OCI-LY7 (cell line): ENCODE measurements around the gene ANKLE2. TPM values are rescaled to one million over a fixed set of nuclear protein-coding genes. Genes with fewer than 3 reads are reported as not detected.

Source experiments
- BruUV-seq: library from RNA; stranded (reverse); fragments of 400-500 nt; replicated peaks from 2 replicates; lab custom pipeline; 2021; lab: Mats Ljungman, UMichigan
- CTCF ChIA-PET: fragments of 300-600 bp; sonication (Branson Sonifier 250); formaldehyde crosslinking; loops from one replicate; lab custom pipeline; 2022; ENCODE audit warnings: antibody characterized with exemption; ENCODE audit not compliant: unreplicated experiment; lab: Charles Lee
- POLR2A ChIA-PET: fragments of 300-600 bp; sonication (Branson Sonifier 250); formaldehyde crosslinking; loops from one replicate; lab custom pipeline; 2022; ENCODE audit warnings: antibody characterized with exemption; lab: Charles Lee
- DNase-seq: peaks from one replicate; pipeline ENCODE4 v3.0.0-alpha.2; 2015; ENCODE audit warnings: low spot score
- H2AFZ ChIP-seq: fragments of 200-600 bp; sonication (generic), shearing (Covaris generic); 2 replicates; pipeline ENCODE4 v1.6.1; 2014; ENCODE audit warnings: mild to moderate bottlenecking, antibody characterized with exemption, low read length, moderate library complexity
- H3K27ac ChIP-seq: fragments of 200-600 bp; sonication (generic); 2 replicates; pipeline ENCODE4 v1.5.1; 2014; ENCODE audit warnings: mixed run types, low read depth, mild to moderate bottlenecking, moderate library complexity, low read length, inconsistent platforms; ENCODE audit not compliant: poor library complexity, severe bottlenecking
- H3K36me3 ChIP-seq: fragments of 200-600 bp; sonication (generic); 2 replicates; pipeline ENCODE4 v1.6.1; 2014; ENCODE audit warnings: mild to moderate bottlenecking, antibody characterized with exemption, low read length, moderate library complexity, mixed read lengths; ENCODE audit not compliant: insufficient read depth
- H3K4me1 ChIP-seq: fragments of 200-600 bp; sonication (generic); 2 replicates; pipeline ENCODE4 v1.5.1; 2014; ENCODE audit warnings: mild to moderate bottlenecking, low read length; ENCODE audit not compliant: insufficient read depth, poor library complexity, severe bottlenecking
- H3K4me2 ChIP-seq: fragments of 200-600 bp; sonication (generic); 2 replicates; pipeline ENCODE4 v1.6.1; 2014; ENCODE audit warnings: mild to moderate bottlenecking, low read length
- H3K4me3 ChIP-seq: fragments of 200-600 bp; sonication (generic); 2 replicates; pipeline ENCODE4 v1.5.1; 2014; ENCODE audit warnings: mild to moderate bottlenecking, low read depth, low read length; ENCODE audit not compliant: poor library complexity, severe bottlenecking
- H3K79me2 ChIP-seq: fragments of 200-600 bp; sonication (generic); 2 replicates; pipeline ENCODE4 v1.6.1; 2016; ENCODE audit warnings: low read depth, mild to moderate bottlenecking, low read length, moderate library complexity, mixed read lengths; ENCODE audit not compliant: insufficient read depth
- H3K9me2 ChIP-seq: fragments of 200-600 bp; sonication (generic); 2 replicates; pipeline ENCODE4 v1.6.1; 2016; ENCODE audit warnings: mild to moderate bottlenecking, low read length, mixed read lengths; ENCODE audit not compliant: insufficient read depth
- H3K9me3 ChIP-seq: fragments of 200-600 bp; sonication (generic); 2 replicates; pipeline ENCODE4 v1.6.1; 2014; ENCODE audit warnings: mild to moderate bottlenecking, mixed run types, low read length, mixed read lengths
- H4K20me1 ChIP-seq: fragments of 200-600 bp; sonication (generic); 2 replicates; pipeline ENCODE4 v1.6.1; 2014; ENCODE audit warnings: mild to moderate bottlenecking, antibody characterized with exemption, low read length, moderate library complexity, mixed read lengths; ENCODE audit not compliant: insufficient read depth
- EZH2phosphoT487 ChIP-seq: fragments of 200-600 bp; sonication (generic); IDR thresholded peaks from 2 replicates; pipeline ENCODE4 v1.6.1; 2018; ENCODE audit warnings: low read depth, borderline replicate concordance, mild to moderate bottlenecking, mixed run types, antibody characterized with exemption, low read length, moderate library complexity, mixed read lengths
- intact Hi-C: fragments of 100-400 bp; cut with micrococcal nuclease; formaldehyde crosslinking; loops from one replicate; pipeline ENCODE4 v1.10.0; 2022; ENCODE audit not compliant: unreplicated experiment
- total RNA-seq, 2 experiments: library from RNA; depleted of rRNA in 1 of 2; stranded (reverse); fragments of >200 nt in 1 of 2; shearing (Covaris generic) in 1 of 2; gene quantifications; 2 replicates each; pipeline ENCODE4 v1.2.3, GENCODE V29; 2014 to 2022
- TF ChIP-seq, protein P1 (sequence below): fragments of 200-600 bp; sonication (generic); conservative IDR thresholded peaks from 2 replicates; pipeline ENCODE4 v1.5.1; 2014; ENCODE audit warnings: mild to moderate bottlenecking, antibody characterized with exemption, low read length, moderate library complexity, mixed read lengths

The ANKLE2 gene
- total RNA-seq, 2 experiments from 2014 or later = 88.0 to 121 TPM

DNA sequence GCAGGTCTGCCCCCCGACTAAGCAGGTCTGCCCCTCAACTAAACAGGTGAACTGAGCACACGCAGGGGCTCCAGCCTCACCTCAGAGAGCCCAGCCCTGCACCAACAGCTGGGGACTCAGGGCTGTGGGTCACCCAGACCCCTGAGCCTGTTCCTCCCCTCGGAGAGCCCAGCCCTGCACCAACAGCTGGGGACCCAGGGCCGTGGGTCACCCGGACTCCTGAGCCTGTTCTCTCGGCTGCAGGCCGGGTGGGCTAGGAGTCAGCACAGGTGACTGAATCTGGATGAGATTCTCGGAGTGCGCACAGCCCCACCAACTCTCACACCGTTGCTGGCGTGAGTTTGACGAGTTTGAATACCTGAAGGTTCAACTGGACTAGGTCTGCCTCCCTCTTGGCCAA lies 20.3 kb upstream of the ANKLE2 start:
- Histone ChIP-seq H3K79me2 (no peaks in the 10 kb centered on the region), H3K4me2 (no peak overlapping the region), H2AFZ (no peak overlapping the region), H3K27ac (no peak overlapping the region), H3K9me3 (no peaks in the 10 kb centered on the region), H3K4me1 (no peaks in the 10 kb centered on the region), H3K9me2 (no peaks in the 10 kb centered on the region), H4K20me1 (no peaks in the 10 kb centered on the region), H3K4me3 (no peak overlapping the region), H3K36me3 (peaks cover 91% of the 10 kb centered on the region)
- intact Hi-C loops = no loop called here
- no peak for DNase-seq
- TF ChIP-seq, protein P1, sequence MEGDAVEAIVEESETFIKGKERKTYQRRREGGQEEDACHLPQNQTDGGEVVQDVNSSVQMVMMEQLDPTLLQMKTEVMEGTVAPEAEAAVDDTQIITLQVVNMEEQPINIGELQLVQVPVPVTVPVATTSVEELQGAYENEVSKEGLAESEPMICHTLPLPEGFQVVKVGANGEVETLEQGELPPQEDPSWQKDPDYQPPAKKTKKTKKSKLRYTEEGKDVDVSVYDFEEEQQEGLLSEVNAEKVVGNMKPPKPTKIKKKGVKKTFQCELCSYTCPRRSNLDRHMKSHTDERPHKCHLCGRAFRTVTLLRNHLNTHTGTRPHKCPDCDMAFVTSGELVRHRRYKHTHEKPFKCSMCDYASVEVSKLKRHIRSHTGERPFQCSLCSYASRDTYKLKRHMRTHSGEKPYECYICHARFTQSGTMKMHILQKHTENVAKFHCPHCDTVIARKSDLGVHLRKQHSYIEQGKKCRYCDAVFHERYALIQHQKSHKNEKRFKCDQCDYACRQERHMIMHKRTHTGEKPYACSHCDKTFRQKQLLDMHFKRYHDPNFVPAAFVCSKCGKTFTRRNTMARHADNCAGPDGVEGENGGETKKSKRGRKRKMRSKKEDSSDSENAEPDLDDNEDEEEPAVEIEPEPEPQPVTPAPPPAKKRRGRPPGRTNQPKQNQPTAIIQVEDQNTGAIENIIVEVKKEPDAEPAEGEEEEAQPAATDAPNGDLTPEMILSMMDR = no peak
- no peak for TF ChIP-seq EZH2phosphoT487
- ChIA-PET POLR2A (no interaction called here), CTCF (no interaction called here)
- no TSS peak for BruUV-seq

DNA sequence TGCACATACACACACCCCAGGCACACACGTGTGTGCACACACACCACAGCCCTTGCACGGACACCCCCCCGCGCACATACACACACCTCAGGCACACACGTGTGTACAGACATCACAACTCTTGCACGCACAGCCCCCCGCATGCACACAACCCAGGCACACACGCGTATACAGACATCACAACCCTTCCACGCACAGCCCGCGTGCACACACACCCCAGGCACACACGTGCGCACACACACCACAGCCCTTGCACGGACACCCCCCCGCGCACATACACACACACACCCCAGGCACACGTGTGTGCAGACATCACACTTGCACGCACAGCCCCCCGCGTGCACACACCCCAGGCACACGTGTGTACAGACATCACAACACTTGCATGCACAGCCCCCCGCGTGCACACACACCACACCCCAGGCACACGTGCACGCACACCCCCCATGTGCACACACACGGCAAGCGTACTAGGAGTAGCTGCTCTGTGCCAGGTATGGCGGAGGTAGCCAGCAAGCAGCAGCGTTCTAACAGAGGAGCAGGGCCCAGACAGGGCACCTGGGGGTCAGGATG lies 18.2 kb upstream of the ANKLE2 start:
- Histone ChIP-seq H4K20me1 (no peaks in the 10 kb centered on the region), H3K4me3 (no peak overlapping the region), H3K4me1 (no peaks in the 10 kb centered on the region), H3K79me2 (no peaks in the 10 kb centered on the region), H2AFZ (no peak overlapping the region), H3K9me2 (no peaks in the 10 kb centered on the region), H3K36me3 (peaks cover 96% of the 10 kb centered on the region), H3K9me3 (no peaks in the 10 kb centered on the region), H3K4me2 (no peak overlapping the region), H3K27ac (no peak overlapping the region)
- POLR2A ChIA-PET = no interaction called here
- DNase-seq = no peak
- TF ChIP-seq, protein P1 = no peak
- no peak for TF ChIP-seq EZH2phosphoT487
- CTCF ChIA-PET = no interaction called here
- BruUV-seq = no TSS peak
- intact Hi-C loops = no loop called here

DNA sequence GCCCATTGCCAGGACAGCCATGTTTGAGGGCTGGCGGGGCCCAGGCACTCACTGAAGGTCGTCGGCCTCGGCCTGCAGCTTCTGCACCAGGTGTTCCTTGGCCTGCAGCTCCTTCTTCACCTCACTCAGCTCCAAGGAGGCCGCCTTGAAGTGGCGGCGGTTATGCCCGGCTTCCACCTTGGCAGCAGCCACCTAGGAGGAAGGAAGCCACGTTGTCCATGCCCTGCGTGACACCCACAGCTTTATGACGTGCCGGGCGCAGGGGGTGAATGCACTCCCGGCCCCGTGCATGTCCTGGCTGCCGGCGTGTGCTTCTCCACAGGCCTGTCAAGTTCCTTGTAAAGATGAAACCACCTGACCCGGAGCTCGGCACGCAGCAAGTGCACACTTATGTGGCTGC lies 16.0 kb upstream of the ANKLE2 start:
- BruUV-seq = no TSS peak
- Histone ChIP-seq H3K27ac (no peak overlapping the region), H3K79me2 (no peaks in the 10 kb centered on the region), H4K20me1 (no peaks in the 10 kb centered on the region), H3K9me2 (no peaks in the 10 kb centered on the region), H3K4me1 (peaks cover 7% of the 10 kb centered on the region), H3K4me2 (no peak overlapping the region), H3K9me3 (no peaks in the 10 kb centered on the region), H2AFZ (no peak overlapping the region), H3K36me3 (peaks cover 96% of the 10 kb centered on the region), H3K4me3 (no peak overlapping the region)
- DNase-seq = no peak
- POLR2A ChIA-PET = no interaction called here
- TF ChIP-seq, protein P1 = no peak
- no peak for TF ChIP-seq EZH2phosphoT487
- CTCF ChIA-PET = no interaction called here
- intact Hi-C loops = no loop called here
